ENCODE results near the gene GLDC.

GLDC gene

GRCh38 chr9:6676254-6676921 is 30.9 kb upstream of the GLDC start:
- DNase-seq = no peak
- H3K4me3 ChIP-seq (ENCODE audit: low read depth, low read length) = no peak overlapping the region
- no peaks in the 10 kb centered on the region for H3K9me3 ChIP-seq (ENCODE audit: severe bottlenecking)
- no peaks in the 10 kb centered on the region for H3K36me3 ChIP-seq
- H3K27me3 ChIP-seq (ENCODE audit: insufficient read depth, low read depth, severe bottlenecking) = no peaks in the 10 kb centered on the region
- TF ChIP-seq CTCF (IDR thresholded peaks at IDR 0.05; ENCODE audit: low read depth, low read length) = no peak
- H3K27ac ChIP-seq = no peak overlapping the region

- TF ChIP-seq CTCF (IDR thresholded peaks at IDR 0.05; ENCODE audit: low read depth, low read length) = no peak
- DNase-seq = no peak
- Histone ChIP-seq H3K9me3 (ENCODE audit: severe bottlenecking) (no peaks in the 10 kb centered on the region), H3K36me3 (no peaks in the 10 kb centered on the region), H3K27me3 (ENCODE audit: insufficient read depth, low read depth, severe bottlenecking) (no peaks in the 10 kb centered on the region), H3K4me3 (ENCODE audit: low read depth, low read length) (no peak overlapping the region), H3K27ac (no peak overlapping the region)
Observed at GRCh38 chr9:6675268-6675667, 29.7 kb upstream of the GLDC start.

- Histone ChIP-seq H3K4me3 (ENCODE audit: low read depth, low read length) (no peak overlapping the region), H3K9me3 (ENCODE audit: severe bottlenecking) (no peaks in the 10 kb centered on the region), H3K36me3 (no peaks in the 10 kb centered on the region), H3K27me3 (ENCODE audit: insufficient read depth, low read depth, severe bottlenecking) (no peaks in the 10 kb centered on the region), H3K27ac (no peak overlapping the region)
- DNase-seq = no peak
- TF ChIP-seq CTCF (IDR thresholded peaks at IDR 0.05; ENCODE audit: low read depth, low read length) = no peak
Observed at GRCh38 chr9:6673326-6674025, 27.9 kb upstream of the GLDC start.

- no peaks in the 10 kb centered on the region for H3K36me3 ChIP-seq
- no peaks in the 10 kb centered on the region for H3K9me3 ChIP-seq (ENCODE audit: severe bottlenecking)
- no peak overlapping the region for H3K4me3 ChIP-seq (ENCODE audit: low read depth, low read length)
- H3K27ac ChIP-seq = no peak overlapping the region
- DNase-seq = no peak
- TF ChIP-seq CTCF (IDR thresholded peaks at IDR 0.05; ENCODE audit: low read depth, low read length) = no peak
- H3K27me3 ChIP-seq (ENCODE audit: insufficient read depth, low read depth, severe bottlenecking) = no peaks in the 10 kb centered on the region
Observed at GRCh38 chr9:6672118-6672517, 26.6 kb upstream of the GLDC start.

- H3K4me3 ChIP-seq (ENCODE audit: low read depth, low read length) = no peak overlapping the region
- no peaks in the 10 kb centered on the region for H3K36me3 ChIP-seq
- TF ChIP-seq CTCF (IDR thresholded peaks at IDR 0.05; ENCODE audit: low read depth, low read length) = no peak
- no peak for DNase-seq
- H3K9me3 ChIP-seq (ENCODE audit: severe bottlenecking) = no peaks in the 10 kb centered on the region
- no peaks in the 10 kb centered on the region for H3K27me3 ChIP-seq (ENCODE audit: insufficient read depth, low read depth, severe bottlenecking)
- H3K27ac ChIP-seq = no peak overlapping the region
Observed at GRCh38 chr9:6671416-6671815, 25.9 kb upstream of the GLDC start.

All from WERI-Rb-1 (cell line).